H1 (cell line): ENCODE measurements around the gene LAS1L. TPM values are rescaled to one million over a fixed set of nuclear protein-coding genes. Genes with fewer than 3 reads are reported as not detected.

ENCODE experiments used
- CTCF ChIA-PET: fragments of 300-600 bp; sonication (Branson Sonifier 250); formaldehyde crosslinking; loops from one replicate; lab custom pipeline; 2021; ENCODE audit not compliant: partially characterized antibody; lab: Charles Lee
- POLR2A ChIA-PET: fragments of 300-600 bp; sonication (Branson Sonifier 250); formaldehyde crosslinking; loops from one replicate; lab custom pipeline; 2021; ENCODE audit warnings: inconsistent platforms; ENCODE audit not compliant: partially characterized antibody; lab: Charles Lee
- DNase-seq, 2 experiments: peaks; one replicate each; pipeline versions ENCODE4 v3.0.0 to v3.0.0-alpha.2; 2010 to 2022; ENCODE audit warnings: low spot score in 2 of 2, low read depth in 1 of 2, mixed read lengths in 1 of 2
- FAIRE-seq: peaks from 2 replicates; lab custom pipeline; 2011; peaks lifted over from hg19 to GRCh38; lab: Jason Lieb, UNC
- H2AFZ ChIP-seq: 2 replicates; pipeline ENCODE4 v1.8.1; 2012; ENCODE audit warnings: low read length, inconsistent platforms
- H2AK5ac ChIP-seq: 2 replicates; pipeline ENCODE4 v1.6.1; 2013; ENCODE audit warnings: low read depth, low read length
- H2BK120ac ChIP-seq: replicated peaks from 2 replicates; pipeline ENCODE3; 2013; ENCODE audit warnings: low read depth, low read length, inconsistent platforms
- H2BK12ac ChIP-seq: 2 replicates; pipeline ENCODE4 v1.6.1; 2013; ENCODE audit warnings: low read depth, low read length
- H2BK15ac ChIP-seq: 2 replicates; pipeline ENCODE4 v1.6.1; 2013; ENCODE audit warnings: low read length
- H2BK20ac ChIP-seq: 2 replicates; pipeline ENCODE4 v1.6.1; 2013; ENCODE audit warnings: low read length
- H2BK5ac ChIP-seq: 2 replicates; pipeline ENCODE4 v1.6.1; 2013; ENCODE audit warnings: low read depth, low read length
- H3K14ac ChIP-seq: 2 replicates; pipeline ENCODE4 v1.6.1; 2013; ENCODE audit warnings: inconsistent platforms; ENCODE audit not compliant: insufficient read length
- H3K18ac ChIP-seq: 2 replicates; pipeline ENCODE4 v1.6.1; 2013; ENCODE audit warnings: low read length; ENCODE audit errors: extremely low read depth
- H3K23ac ChIP-seq: 2 replicates; pipeline ENCODE4 v1.6.1; 2013; ENCODE audit warnings: inconsistent platforms; ENCODE audit not compliant: insufficient read length
- H3K23me2 ChIP-seq: 2 replicates; pipeline ENCODE4 v1.6.1; 2013; ENCODE audit warnings: low read depth, low read length
- H3K27ac ChIP-seq: 2 replicates; pipeline ENCODE4 v1.6.1; 2011; ENCODE audit warnings: low read depth, low read length, inconsistent platforms
- H3K27me3 ChIP-seq, 4 experiments: replicated peaks in 1 of 4; 1 replicate in 1 of 4; 2 replicates in 3 of 4; pipeline versions ENCODE4 v1.6.1 to v1.8.1; 2011 to 2013; ENCODE audit warnings: low read length in 3 of 4, mild to moderate bottlenecking in 3 of 4, inconsistent platforms in 2 of 4, mixed read lengths in 2 of 4, moderate library complexity in 1 of 4; ENCODE audit not compliant: control insufficient read depth in 3 of 4, insufficient read depth in 3 of 4; ENCODE audit errors: extremely low read depth in 1 of 4
- H3K36me3 ChIP-seq, 4 experiments: 2 replicates each; pipeline versions ENCODE4 v1.6.1 to v1.8.1; 2011 to 2013; ENCODE audit warnings: mild to moderate bottlenecking in 4 of 4, low read length in 3 of 4, moderate library complexity in 2 of 4, control low read depth in 1 of 4, inconsistent platforms in 1 of 4; ENCODE audit not compliant: insufficient read depth in 4 of 4, control insufficient read depth in 2 of 4
- H3K4ac ChIP-seq: replicated peaks from 2 replicates; pipeline ENCODE3; 2013; ENCODE audit warnings: low read length, low read depth, mixed read lengths, inconsistent platforms; ENCODE audit not compliant: insufficient read length
- H3K4me1 ChIP-seq, 4 experiments: replicated peaks in 1 of 4; 1 replicate in 1 of 4; 2 replicates in 3 of 4; pipeline versions ENCODE4 v1.6.1 to v1.8.1; 2011 to 2013; ENCODE audit warnings: low read length in 3 of 4, inconsistent platforms in 2 of 4, mixed read lengths in 1 of 4; ENCODE audit not compliant: insufficient read depth in 4 of 4, control insufficient read depth in 3 of 4
- H3K4me2 ChIP-seq, 2 experiments: 2 replicates each; pipeline versions ENCODE4 v1.6.1 to v1.8.1; 2011 to 2013; ENCODE audit warnings: low read depth in 2 of 2, low read length in 2 of 2, control low read depth in 1 of 2, inconsistent platforms in 1 of 2, mild to moderate bottlenecking in 1 of 2; ENCODE audit not compliant: insufficient read depth in 1 of 2
- H3K4me3 ChIP-seq, 4 experiments: fragments of 200-600, 300-600 bp in 1 of 4; sonication (generic), shearing (Covaris generic), sonication (Bioruptor Twin) in 1 of 4; 2 replicates each; pipeline versions ENCODE4 v1.5.1 to v1.8.1; 2011 to 2016; ENCODE audit warnings: low read length in 4 of 4, low read depth in 3 of 4, control low read depth in 2 of 4, inconsistent platforms in 2 of 4, mild to moderate bottlenecking in 2 of 4, mixed read lengths in 1 of 4, moderate library complexity in 1 of 4; ENCODE audit not compliant: insufficient read depth in 2 of 4; ENCODE audit errors: extremely low read depth in 1 of 4
- H3K56ac ChIP-seq: replicated peaks from 2 replicates; pipeline ENCODE3; 2013; ENCODE audit warnings: low read depth, mild to moderate bottlenecking, mixed read lengths, low read length, inconsistent platforms; ENCODE audit not compliant: insufficient read length
- H3K79me1 ChIP-seq: 2 replicates; pipeline ENCODE4 v1.6.1; 2013; ENCODE audit warnings: low read depth, low read length, control low read depth
- H3K79me2 ChIP-seq, 2 experiments: 2 replicates each; pipeline versions ENCODE4 v1.6.1 to v1.8.1; 2012 to 2013; ENCODE audit warnings: low read length in 2 of 2, mild to moderate bottlenecking in 2 of 2, inconsistent platforms in 1 of 2; ENCODE audit not compliant: insufficient read depth in 2 of 2, control insufficient read depth in 1 of 2
- H3K9ac ChIP-seq, 4 experiments: replicated peaks in 1 of 4; 1 replicate in 1 of 4; 2 replicates in 3 of 4; pipeline versions ENCODE4 v1.6.1 to v1.8.1; 2011 to 2013; ENCODE audit warnings: low read depth in 3 of 4, low read length in 3 of 4, control low read depth in 2 of 4, mild to moderate bottlenecking in 2 of 4, moderate library complexity in 2 of 4, inconsistent platforms in 1 of 4; ENCODE audit errors: extremely low read depth in 1 of 4
- H3K9me3 ChIP-seq, 2 experiments: 2 replicates each; pipeline versions ENCODE4 v1.6.1 to v1.8.1; 2012 to 2013; ENCODE audit warnings: mild to moderate bottlenecking in 2 of 2, moderate library complexity in 2 of 2, control low read depth in 1 of 2, inconsistent platforms in 1 of 2, low read depth in 1 of 2, low read length in 1 of 2, mixed read lengths in 1 of 2; ENCODE audit not compliant: insufficient read depth in 2 of 2
- H4K20me1 ChIP-seq, 2 experiments: replicated peaks in 1 of 2; 2 replicates each; pipeline versions ENCODE3 to v1.8.1; 2011 to 2013; ENCODE audit warnings: inconsistent platforms in 2 of 2, low read length in 2 of 2, mild to moderate bottlenecking in 1 of 2; ENCODE audit not compliant: insufficient read depth in 2 of 2, control insufficient read depth in 1 of 2
- H4K5ac ChIP-seq: 2 replicates; pipeline ENCODE4 v1.6.1; 2013; ENCODE audit warnings: low read length, low read depth, mixed read lengths, inconsistent platforms; ENCODE audit not compliant: insufficient read length
- H4K8ac ChIP-seq: 2 replicates; pipeline ENCODE4 v1.8.0; 2013; ENCODE audit warnings: mild to moderate bottlenecking, moderate library complexity, low read length, inconsistent platforms; ENCODE audit not compliant: insufficient read depth; ENCODE audit errors: extremely low read depth
- H4K91ac ChIP-seq: replicated peaks from 2 replicates; pipeline ENCODE3; 2013; ENCODE audit warnings: low read length, mixed read lengths, inconsistent platforms; ENCODE audit not compliant: insufficient read length
- CREB1 ChIP-seq: IDR thresholded peaks from 2 replicates; pipeline ENCODE4 v1.6.1; 2012; ENCODE audit warnings: inconsistent platforms
- FOSL1 ChIP-seq: IDR thresholded peaks from 2 replicates; pipeline ENCODE4 v1.6.1; 2011; ENCODE audit warnings: mild to moderate bottlenecking, low read depth, low read length, moderate library complexity; ENCODE audit not compliant: insufficient read depth
- GABPA ChIP-seq: IDR thresholded peaks from 2 replicates; pipeline ENCODE4 v1.6.1; 2011; ENCODE audit warnings: mild to moderate bottlenecking, low read length, moderate library complexity, borderline replicate concordance; ENCODE audit not compliant: insufficient read depth
- KDM5A ChIP-seq: fragments of 200-600 bp; IDR thresholded peaks from 2 replicates; pipeline ENCODE4 v1.7.1; 2012; ENCODE audit warnings: mild to moderate bottlenecking, low read length, inconsistent platforms, mixed read lengths
- MAFK ChIP-seq: IDR thresholded peaks from 2 replicates; pipeline ENCODE4 v1.6.1; 2012; ENCODE audit warnings: low read depth, mild to moderate bottlenecking, improper control_type of control experiment, low read length
- RAD21 ChIP-seq, 2 experiments: IDR thresholded peaks in 1 of 2; conservative IDR thresholded peaks in 1 of 2; 2 replicates each; pipeline ENCODE4 v1.6.1; 2011; ENCODE audit warnings: low read depth in 2 of 2, low read length in 2 of 2, improper control_type of control experiment in 1 of 2, inconsistent platforms in 1 of 2, mild to moderate bottlenecking in 1 of 2, moderate library complexity in 1 of 2
- RNF2 ChIP-seq: fragments of 200-900, 300-1000 bp; sonication (generic); IDR thresholded peaks from 2 replicates; pipeline ENCODE4 v1.7.1; 2016; ENCODE audit warnings: borderline replicate concordance, low read depth, mild to moderate bottlenecking, antibody characterized with exemption, low read length; ENCODE audit not compliant: poor library complexity, severe bottlenecking; ENCODE audit errors: missing control alignments
- SP1 ChIP-seq: IDR thresholded peaks from 2 replicates; pipeline ENCODE4 v1.6.1; 2011; ENCODE audit warnings: low read depth, low read length
- SP4 ChIP-seq: IDR thresholded peaks from 2 replicates; pipeline ENCODE4 v1.6.1; 2012; ENCODE audit warnings: low read length, inconsistent platforms
- TBP ChIP-seq: IDR thresholded peaks from 2 replicates; pipeline ENCODE4 v1.6.1; 2011; ENCODE audit warnings: low read depth, low read length, improper control_type of control experiment
- TCF12 ChIP-seq: IDR thresholded peaks from 2 replicates; pipeline ENCODE4 v1.6.1; 2011; ENCODE audit warnings: low read depth, mild to moderate bottlenecking, low read length
- WGBS, 2 experiments: shearing (Covaris generic) in 1 of 2; methylation state at CpG; one replicate each; pipeline versions ENCODE4 v1.1.6 to v1.1.7; 2013 to 2015; ENCODE audit warnings: low lambda C conversion rate in 2 of 2, mixed read lengths in 2 of 2, inconsistent platforms in 1 of 2, low coverage in 1 of 2, missing lambda C conversion rate in 1 of 2; ENCODE audit not compliant: insufficient replicate concordance in 2 of 2, insufficient coverage in 1 of 2, insufficient read length in 1 of 2; ENCODE audit errors: extremely low coverage in 1 of 2, missing lambda C conversion rate in 1 of 2; 5-methylcytosine and 5-hydroxymethylcytosine counted together
- polyA plus RNA-seq, 7 experiments: library from polyadenylated mRNA; depleted of rRNA in 3 of 7; stranded (reverse) in 5 of 7; unstranded in 2 of 7; fragments of >200 nt in 5 of 7; fragments of 200-250 nt in 2 of 7; gene quantifications; 1 replicate in 5 of 7; 2 replicates in 1 of 7; 4 replicates in 1 of 7; pipeline versions ENCODE4 v1.2.1 to v1.2.3, GENCODE V29; 2011 to 2013; ENCODE audit warnings: missing spikeins in 2 of 7, mixed read lengths in 2 of 7
- total RNA-seq: library from RNA; stranded (reverse); fragmentation: NEBNext Ultra II Directional; extraction: Animal tissue kit (Norgen Biotek cat#: 25700); gene quantifications from 2 replicates; pipeline ENCODE4 v1.2.1, GENCODE V29; 2021
- TF ChIP-seq, protein P1 (sequence below): IDR thresholded peaks from 2 replicates; pipeline ENCODE4 v1.6.1; 2011; ENCODE audit warnings: low read depth, mild to moderate bottlenecking, low read length; ENCODE audit not compliant: insufficient read depth

Gene LAS1L
- total and polyA plus RNA-seq, 2 of the 8 experiments (the other 6 are each of a cell fraction or from before 2014, with no cell fraction given): 39.5 to 65.0 TPM

DNA sequence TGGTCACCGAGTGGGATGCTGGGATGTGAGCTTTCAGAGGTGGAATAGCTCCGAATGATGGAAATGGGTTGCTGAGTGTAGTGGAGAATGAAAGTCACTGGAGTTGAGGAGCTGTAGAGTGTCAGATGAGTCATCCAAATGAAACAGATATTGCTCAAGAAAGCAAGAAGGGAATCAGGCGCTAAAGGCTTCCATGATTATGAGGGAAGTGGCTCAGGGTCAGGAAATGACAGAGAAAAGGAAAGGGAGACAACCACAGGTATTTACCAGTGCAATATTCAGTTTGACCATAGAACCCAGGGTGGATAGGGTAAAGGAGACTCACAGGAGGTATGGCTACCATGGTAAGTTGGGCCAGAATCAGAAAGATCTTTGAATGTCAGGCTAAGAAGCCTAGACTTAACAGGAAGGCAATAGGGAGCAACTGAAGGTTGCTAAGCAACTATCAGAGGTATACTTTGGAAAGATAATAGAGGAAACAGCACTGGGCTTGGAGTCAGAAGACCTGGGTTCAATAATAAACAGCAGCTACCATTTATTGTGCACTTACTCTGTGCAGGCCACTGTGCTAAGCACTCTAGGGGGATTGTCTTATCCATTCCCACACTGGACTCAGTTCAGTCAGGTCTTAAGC lies 11.7 kb downstream of the LAS1L start:
- Histone ChIP-seq H3K23ac (no peak overlapping the region), H3K14ac (no peak overlapping the region), H3K4ac (no peak overlapping the region), H2AK5ac (no peak overlapping the region), H2BK5ac (no peak overlapping the region), H3K9ac (no peak overlapping the region), H3K18ac (no peak overlapping the region), H3K79me1 (no peaks in the 10 kb centered on the region), H3K4me1 (no peaks in the 10 kb centered on the region), H4K91ac (no peak overlapping the region), H3K27ac (no peak overlapping the region), H2AFZ (no peak overlapping the region), H3K56ac (no peak overlapping the region), H3K4me3 (no peak overlapping the region), H3K9me3 (no peaks in the 10 kb centered on the region), H2BK120ac (no peak overlapping the region), H3K4me2 (no peak overlapping the region), H3K23me2 (no peaks in the 10 kb centered on the region), H2BK15ac (no peak overlapping the region), H2BK12ac (no peak overlapping the region), H4K5ac (no peak overlapping the region), H2BK20ac (no peak overlapping the region), H4K8ac (no peak overlapping the region), H3K27me3 (no peaks in the 10 kb centered on the region), H3K79me2 (no peaks in the 10 kb centered on the region), H4K20me1 (no peaks in the 10 kb centered on the region), H3K36me3 (peaks cover 10 to 52% (median 33%) of the 10 kb centered on the region in 4 experiments)
- CTCF ChIA-PET: interaction anchor here (0.8 kb wide), 1 partner anchor 615 kb away, joined by 3 read pairs; no protein-coding TSS in a partner anchor
- FAIRE-seq: no peak
- no peak for DNase-seq
- WGBS, 2 experiments: 95% methylated on average over 3 of the region's 3 CpGs; no CpG with 5 or more reads in 1 of the 2 experiments
- POLR2A ChIA-PET: interaction anchor here (0.7 kb wide), 1 partner anchor 16 kb away, joined by 3 read pairs; no protein-coding TSS in a partner anchor
- TF ChIP-seq GABPA: no peak
- TF ChIP-seq, protein P1, sequence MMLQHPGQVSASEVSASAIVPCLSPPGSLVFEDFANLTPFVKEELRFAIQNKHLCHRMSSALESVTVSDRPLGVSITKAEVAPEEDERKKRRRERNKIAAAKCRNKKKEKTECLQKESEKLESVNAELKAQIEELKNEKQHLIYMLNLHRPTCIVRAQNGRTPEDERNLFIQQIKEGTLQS: no peak
- TF ChIP-seq FOSL1: no peak
- no peak for TF ChIP-seq MAFK
- no peak for TF ChIP-seq RNF2
- TF ChIP-seq CREB1: no peak
- TF ChIP-seq SP4: no peak
- TF ChIP-seq KDM5A: no peak
- no peak for TF ChIP-seq RAD21 (IDR thresholded peaks at IDR 0.05 in 1 of 2, conservative IDR thresholded peaks at IDR 0.05 in 1 of 2; ENCODE audit: low read depth in 2 of 2, low read length in 2 of 2)
- TF ChIP-seq TBP: no peak
- TF ChIP-seq SP1: no peak
- TF ChIP-seq TCF12: no peak
